NCI-H82 treated with DMSO at 0.1 percent for 48 hours (cell line): ENCODE results near the gene NRDC.
"Not testable (repeated sequence)": the region's sequence is repeated elsewhere in the genome, so short reads cannot be mapped to it uniquely, and the experiment has no call there.

Source experiments
- DNase-seq: peaks from one replicate; lab custom pipeline; 2025; ENCODE audit not compliant: unreplicated experiment; lab: John Stamatoyannopoulos, UW

The NRDC gene

DNA sequence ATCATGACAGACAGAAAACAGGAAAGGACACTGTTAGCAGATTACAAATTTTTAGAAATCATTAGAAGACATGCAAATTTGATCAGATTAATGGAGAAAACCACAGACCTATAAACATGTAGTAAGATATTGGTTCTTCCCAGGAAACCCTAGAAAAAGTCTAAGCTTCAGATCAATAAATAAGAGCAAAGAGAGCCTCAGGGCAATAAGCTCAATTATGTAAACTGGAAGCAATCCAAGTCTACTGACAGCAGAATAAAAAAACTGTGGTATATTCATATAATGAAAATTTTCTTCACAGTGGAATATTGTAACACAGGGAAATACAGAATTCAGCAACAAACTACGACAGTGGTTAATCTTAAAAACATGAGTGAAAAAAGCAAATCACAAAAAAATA, 36.3 kb downstream of the NRDC start:
- DNase-seq: no peak

GRCh38 chr1:51840743-51841461, 37.6 kb downstream of the NRDC start:
- DNase-seq: no peak

- no peak for DNase-seq
Observed at GRCh38 chr1:51840182-51840581, 38.3 kb downstream of the NRDC start.

GRCh38 chr1:51839094-51839493, 39.4 kb downstream of the NRDC start:
- no peak for DNase-seq

DNA sequence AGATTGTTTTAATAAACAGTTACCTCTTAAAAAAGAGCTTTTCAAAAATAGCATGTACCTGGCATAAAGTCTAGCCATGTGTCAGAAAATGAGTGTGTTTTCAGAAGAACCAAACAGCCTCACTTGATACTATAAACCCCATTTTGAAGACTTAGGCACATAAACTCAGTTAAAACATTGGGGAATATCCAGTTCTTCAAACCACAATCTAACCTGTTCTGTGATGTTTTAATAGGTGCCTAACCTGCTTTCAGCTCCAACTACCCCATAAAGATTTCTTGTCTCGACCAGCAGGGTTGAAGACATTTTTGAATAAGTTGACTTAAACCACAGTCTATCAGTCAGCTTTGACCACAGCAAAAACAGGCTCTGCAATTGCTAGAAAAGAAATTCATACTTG, 41.3 kb downstream of the NRDC start:
- no peak for DNase-seq

- no peak for DNase-seq
Observed at GRCh38 chr1:51833700-51834099, 44.8 kb downstream of the NRDC start.

DNA sequence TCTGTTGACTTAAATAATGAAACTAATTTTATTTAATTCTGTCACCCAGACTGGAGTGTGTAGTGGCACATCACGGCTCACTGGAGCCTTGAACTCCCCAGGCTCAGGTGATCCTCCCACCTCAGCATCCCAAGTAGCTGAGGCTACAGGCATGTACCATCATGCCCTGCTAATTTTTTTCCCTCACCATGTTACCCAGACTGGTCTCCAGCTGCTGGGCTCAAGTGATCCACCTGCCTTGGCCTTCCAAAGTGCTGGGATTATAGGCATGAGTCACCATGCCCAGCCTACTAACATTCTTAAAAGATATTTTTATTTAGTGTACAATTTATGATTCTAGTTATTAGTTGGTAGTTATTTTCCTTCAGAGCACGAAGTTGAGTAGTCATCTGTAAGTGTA, 49.5 kb downstream of the NRDC start:
- no peak for DNase-seq

DNA sequence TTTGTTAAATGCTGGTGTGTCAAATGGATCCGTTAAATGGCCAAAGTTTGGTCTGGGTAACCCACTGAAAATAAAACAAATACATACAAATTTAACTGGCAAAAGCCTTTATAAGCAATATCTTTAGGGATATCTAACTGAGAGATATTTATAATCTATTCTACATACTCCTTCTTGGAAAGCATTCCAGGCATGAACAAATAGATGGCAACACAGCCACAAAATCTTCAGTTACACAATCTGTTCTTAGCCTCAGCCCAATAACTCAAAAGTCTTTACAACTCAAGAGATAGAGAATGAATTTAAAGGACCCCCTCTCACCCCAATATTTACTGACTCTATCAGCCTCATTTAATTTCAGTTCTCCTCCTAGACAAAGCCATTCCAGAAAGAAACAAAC, 58.7 kb downstream of the NRDC start:
- no peak for DNase-seq

DNA sequence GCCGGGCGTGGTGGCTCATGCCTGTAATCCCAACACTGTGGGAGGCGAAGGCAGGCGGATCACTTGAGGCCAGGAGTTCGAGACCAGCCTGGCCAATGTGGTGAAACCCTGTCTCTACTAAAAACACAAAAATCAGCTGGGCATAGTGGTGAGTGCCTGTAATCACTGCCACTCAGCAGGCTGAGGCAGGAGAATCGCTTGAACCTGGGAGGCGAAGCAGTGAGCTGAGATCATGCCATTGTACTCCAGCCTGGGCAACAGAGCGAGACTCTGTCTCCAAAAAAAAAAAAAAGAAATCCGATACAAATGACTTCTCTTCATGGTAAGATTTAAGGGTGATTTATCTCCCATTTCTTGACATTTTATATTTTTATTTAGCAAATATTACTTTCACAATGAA, 59.5 kb downstream of the NRDC start:
- not testable (repeated sequence) for DNase-seq

DNA sequence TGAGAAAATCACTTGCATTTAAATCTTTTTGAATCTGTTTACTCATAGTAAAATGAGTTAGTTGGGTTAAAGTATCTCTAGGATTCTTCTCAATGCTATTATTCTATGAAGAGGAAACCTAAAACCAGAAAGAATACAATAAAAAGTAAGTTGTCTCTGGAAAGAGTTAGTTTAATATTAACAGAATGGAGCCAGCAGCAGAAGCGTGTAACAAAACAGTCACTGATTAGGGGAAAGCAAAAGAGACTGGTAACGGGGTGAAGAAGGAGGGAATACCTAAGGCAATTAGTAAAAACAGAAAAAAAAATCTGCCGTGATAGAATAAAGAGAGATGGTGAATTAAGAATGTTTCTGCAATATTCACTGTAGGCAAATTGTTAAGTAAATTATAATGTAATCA, 60.0 kb downstream of the NRDC start:
- DNase-seq: no peak

DNA sequence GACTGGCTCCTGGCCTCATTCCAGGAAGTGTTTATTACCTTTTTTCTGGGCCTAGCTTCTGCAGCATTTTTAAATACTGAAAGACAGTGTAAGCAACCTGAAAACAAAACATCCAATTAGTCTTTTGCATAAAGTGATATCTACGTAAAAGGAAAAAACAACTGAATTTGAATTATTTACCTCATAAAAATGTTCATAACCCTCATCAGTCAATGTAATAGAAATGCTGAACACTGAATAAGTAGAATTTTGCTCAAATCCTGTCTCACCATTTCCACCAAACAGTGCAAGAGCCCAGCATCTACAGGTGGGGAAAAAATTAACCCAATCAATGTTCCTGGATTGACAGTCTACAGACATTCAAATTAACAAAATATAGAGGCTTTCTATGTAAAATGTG, 64.0 kb downstream of the NRDC start:
- DNase-seq: no peak

DNA sequence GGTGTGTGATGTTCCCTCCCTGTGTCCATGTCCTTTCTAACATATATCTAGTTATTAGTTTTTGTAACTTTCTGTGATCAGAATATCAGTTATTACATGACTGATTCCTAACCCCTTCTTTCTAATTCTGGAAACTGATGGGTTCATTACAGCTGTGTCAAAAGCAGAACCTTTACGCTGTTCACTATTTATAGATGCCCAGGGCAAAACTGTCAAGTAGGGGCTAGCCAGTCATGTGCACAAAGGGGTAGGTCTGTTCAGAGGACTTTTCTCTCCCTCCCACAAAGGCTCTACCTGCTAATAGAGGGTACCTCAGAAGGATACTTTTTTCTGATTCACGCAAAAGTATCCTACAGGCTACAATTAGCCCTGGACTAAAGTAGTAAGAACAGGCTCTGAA, 79.2 kb downstream of the NRDC start:
- DNase-seq: no peak

DNA sequence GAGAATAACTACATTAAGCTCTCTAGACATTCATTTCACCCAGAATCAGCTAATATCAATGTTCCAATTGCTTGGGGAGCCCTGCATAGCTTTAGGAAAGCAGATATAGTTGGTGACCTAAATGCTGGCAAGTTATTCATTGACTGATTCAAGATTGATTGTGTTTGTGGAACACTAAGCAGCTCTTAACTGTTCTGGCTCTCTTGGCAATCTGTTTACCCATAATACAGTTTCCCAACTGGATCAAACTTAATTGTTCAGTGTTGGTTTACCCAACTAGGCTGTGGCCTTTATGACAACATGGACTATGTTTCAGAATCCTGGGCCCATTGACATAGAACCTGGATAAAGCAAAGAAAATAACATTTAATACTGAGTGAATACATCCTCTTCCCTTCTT, 83.7 kb downstream of the NRDC start:
- DNase-seq: no peak

DNA sequence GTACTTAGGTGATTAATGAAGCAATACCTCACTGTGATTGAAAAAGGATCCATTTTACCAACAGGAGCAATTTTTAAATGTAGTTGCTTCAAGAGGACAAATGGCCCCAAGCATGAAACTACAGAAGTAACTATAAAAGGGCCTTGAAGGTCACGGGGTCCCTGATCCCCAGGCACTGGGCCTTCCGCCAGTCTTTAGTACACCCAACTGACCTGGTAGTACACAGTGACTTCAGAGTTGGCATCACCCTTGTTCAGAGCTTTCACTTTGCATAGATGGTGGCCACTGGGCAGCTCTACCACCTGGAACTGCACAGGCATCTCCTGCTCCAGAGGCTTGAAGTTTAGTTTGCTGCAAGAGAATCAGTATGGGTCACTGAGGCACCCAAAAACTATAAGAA, 84.3 kb downstream of the NRDC start:
- no peak for DNase-seq

- no peak for DNase-seq
Observed at GRCh38 chr1:51792864-51793263, 85.7 kb downstream of the NRDC start.

DNA sequence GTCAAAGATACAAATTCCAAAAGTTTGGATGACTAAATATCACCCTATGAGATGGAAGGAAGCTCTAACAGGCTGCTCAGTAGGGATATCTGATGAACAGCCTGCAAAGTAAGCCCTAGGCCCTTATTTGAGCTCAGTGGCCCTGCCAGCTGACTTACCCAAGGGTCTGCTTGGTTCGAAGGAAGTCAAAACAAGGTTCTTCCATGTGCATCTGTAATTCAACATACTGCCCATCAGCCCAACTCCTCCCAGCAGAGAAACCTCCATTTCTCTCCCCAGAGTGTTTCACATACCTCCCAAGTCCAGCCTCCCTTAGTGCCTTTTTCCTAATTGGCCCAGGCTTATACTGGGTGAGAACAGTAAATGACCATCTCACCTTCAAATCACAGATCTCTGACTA, 86.6 kb downstream of the NRDC start:
- no peak for DNase-seq

DNA sequence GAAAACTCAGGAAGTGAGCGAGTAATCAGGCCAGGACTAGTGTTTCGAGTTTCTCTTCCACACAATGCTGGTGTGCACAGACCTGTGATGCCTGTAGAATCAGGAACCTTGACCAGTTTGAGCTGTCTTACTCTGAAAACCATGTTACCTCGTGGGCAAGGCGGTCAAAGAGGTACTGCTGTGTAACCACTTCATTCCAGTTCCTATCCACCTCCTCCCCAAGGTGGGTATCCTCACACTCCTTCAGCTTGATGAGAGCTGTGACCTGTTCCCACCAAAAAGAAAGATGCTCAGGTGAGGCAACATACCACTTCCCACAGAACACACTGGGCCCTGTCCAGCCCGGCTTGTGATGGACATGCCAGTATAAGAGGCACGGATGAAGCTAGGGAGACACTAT, 88.1 kb downstream of the NRDC start:
- no peak for DNase-seq

DNA sequence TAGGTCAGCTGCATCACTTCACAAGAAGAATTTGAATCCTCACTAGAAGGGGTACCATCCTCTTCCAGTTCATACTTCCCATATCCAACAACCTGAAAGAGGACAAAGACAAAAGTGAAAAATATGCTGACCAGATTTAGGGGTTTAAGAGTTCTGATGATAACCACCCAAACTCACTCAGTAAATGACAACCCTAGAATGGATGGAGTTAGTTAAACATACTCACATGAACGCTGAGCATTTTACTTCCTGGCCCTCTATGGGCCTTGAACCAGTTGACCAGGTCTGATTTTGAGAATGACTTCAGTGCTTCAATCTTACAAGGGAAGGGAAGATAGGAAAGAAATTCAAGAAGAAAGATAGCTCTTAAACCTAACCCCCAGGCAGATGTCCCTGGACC, 89.2 kb downstream of the NRDC start:
- DNase-seq: no peak

DNA sequence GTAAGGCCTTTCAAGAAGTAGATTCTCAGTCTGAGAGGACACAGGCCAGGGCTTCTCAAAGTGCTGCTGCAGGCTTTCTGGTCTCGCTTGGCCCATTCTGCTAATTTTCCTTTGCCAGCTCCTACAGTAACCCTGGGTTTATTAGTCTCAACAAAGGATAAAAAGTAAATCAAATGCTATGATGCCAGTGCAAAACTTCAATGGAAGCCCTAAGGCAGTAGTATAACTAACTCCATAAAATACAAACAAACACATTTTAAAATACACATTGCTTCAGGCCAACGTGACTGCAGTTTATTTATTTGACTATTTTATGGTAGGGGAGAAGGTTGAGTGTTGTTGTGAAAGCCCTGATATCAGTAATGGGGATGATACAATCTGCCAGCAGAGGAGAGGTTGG, 89.6 kb downstream of the NRDC start:
- DNase-seq: no peak

GRCh38 chr1:51784997-51785421, 93.5 kb downstream of the NRDC start:
- no peak for DNase-seq

DNA sequence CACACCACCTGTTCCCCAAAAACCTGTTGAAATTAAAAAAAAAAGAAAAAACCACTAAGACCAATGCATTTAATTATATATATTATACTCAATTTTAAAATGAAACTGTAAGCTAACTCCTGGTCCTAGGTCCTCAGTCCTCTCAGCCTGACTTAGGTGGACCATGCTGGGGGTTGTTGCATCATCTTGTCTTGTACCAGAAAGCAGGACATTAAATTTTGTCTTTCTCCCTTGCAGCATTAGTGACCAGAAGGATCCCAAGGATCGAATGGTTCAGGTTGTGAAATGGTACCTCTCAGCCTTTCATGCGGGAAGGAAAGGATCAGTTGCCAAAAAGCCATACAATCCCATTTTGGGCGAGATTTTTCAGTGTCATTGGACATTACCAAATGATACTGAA, 97.6 kb downstream of the NRDC start:
- no peak for DNase-seq

GRCh38 chr1:51776408-51776807, 102.1 kb downstream of the NRDC start:
- no peak for DNase-seq

DNA sequence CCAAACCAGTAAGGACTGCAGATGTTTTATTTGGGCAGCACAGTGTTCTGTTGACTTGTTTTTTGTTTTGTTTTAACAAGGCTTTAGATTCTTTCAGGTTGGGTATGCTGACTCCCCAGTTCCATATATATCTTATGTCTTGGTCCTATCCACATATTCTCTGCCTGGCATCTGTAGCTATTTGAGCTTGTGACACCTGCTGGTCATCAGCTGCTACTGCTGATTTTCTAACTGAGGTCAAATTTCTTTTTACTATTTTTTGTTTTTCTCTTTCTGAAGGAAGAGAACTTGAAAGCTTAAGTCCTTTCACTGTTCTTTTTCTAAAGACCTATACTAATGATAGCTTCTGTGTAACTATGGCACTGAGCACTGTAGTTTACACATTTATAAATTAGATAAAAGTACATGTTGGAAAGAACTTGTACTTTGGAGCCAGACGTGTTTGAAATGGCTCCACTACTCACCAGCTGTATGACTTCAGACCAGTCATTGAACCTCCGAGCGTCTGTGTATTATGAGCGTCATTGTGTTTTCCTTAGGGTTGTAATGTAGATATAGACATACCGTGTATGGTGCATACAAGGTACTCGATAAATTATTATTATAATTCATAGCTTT, 109.4 kb downstream of the NRDC start:
- DNase-seq: no peak
